ENCODE data around the gene TENM4.

The TENM4 gene

DNA sequence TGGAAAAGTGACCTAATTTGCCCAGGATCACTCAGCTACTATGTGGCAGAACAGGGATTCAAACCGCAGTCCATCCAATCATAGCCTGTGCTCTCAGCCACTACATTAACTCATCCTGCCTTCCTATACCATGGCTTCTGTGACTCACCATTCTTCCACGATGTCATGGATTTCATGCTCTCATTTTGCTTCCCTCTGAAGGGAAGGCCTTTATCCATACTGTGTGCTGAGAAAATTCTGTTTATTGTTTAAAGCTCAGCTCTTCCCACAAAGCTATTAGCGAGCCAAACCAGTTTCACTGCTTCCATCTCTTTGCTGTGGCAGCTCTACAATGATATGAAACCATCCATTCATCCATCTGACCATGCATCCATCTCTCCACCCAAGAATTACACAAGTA lies 289.9 kb downstream of the TENM4 start:
- H3K36me3 ChIP-seq (ENCODE audit: control insufficient read depth in 2 of 2, insufficient read depth in 1 of 2, low read length in 2 of 2), result no peaks in the 10 kb centered on the region
- no peaks in the 10 kb centered on the region for H3K9me3 ChIP-seq (ENCODE audit: control insufficient read depth, insufficient read depth, low read depth, low read length)
- POLR2A ChIA-PET, result no interaction called here
- CTCF ChIA-PET, result no interaction called here
- no peak for TF ChIP-seq ZNF354C (tag by site-specific recombination; IDR thresholded peaks at IDR 0.05; ENCODE audit: borderline replicate concordance, low read depth)
- no peak overlapping the region for H3K27ac ChIP-seq (ENCODE audit: extremely low read depth, low read depth, low read length)
- no peak overlapping the region for H3K4me3 ChIP-seq (ENCODE audit: low read depth, low read length)
- no peaks in the 10 kb centered on the region for H3K4me1 ChIP-seq (ENCODE audit: control insufficient read depth, insufficient read depth, low read length)

DNA sequence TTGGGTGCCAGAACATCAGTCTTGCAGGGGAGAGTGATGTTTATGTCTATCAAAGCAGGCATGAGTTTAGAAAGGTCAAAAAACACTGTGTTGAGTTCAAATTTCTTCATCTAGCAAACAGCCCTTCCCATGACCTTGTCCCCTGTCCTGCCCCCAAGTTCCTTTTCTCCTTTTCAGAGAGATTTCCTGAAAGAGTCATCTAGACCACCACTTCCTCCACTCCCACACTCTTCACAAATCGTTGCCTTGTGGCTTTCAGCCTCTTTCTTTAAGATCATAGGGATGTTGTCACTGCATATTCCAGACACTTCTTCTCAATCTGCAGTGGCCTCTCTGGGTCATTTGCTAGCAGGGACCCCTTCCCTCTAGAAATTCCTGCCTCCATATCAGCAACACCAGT lies 290.5 kb downstream of the TENM4 start:
- ChIA-PET CTCF (no interaction called here), POLR2A (no interaction called here)
- no peaks in the 10 kb centered on the region for H3K9me3 ChIP-seq (ENCODE audit: control insufficient read depth, insufficient read depth, low read depth, low read length)
- H3K4me3 ChIP-seq (ENCODE audit: low read depth, low read length), result no peak overlapping the region
- TF ChIP-seq, protein P1, sequence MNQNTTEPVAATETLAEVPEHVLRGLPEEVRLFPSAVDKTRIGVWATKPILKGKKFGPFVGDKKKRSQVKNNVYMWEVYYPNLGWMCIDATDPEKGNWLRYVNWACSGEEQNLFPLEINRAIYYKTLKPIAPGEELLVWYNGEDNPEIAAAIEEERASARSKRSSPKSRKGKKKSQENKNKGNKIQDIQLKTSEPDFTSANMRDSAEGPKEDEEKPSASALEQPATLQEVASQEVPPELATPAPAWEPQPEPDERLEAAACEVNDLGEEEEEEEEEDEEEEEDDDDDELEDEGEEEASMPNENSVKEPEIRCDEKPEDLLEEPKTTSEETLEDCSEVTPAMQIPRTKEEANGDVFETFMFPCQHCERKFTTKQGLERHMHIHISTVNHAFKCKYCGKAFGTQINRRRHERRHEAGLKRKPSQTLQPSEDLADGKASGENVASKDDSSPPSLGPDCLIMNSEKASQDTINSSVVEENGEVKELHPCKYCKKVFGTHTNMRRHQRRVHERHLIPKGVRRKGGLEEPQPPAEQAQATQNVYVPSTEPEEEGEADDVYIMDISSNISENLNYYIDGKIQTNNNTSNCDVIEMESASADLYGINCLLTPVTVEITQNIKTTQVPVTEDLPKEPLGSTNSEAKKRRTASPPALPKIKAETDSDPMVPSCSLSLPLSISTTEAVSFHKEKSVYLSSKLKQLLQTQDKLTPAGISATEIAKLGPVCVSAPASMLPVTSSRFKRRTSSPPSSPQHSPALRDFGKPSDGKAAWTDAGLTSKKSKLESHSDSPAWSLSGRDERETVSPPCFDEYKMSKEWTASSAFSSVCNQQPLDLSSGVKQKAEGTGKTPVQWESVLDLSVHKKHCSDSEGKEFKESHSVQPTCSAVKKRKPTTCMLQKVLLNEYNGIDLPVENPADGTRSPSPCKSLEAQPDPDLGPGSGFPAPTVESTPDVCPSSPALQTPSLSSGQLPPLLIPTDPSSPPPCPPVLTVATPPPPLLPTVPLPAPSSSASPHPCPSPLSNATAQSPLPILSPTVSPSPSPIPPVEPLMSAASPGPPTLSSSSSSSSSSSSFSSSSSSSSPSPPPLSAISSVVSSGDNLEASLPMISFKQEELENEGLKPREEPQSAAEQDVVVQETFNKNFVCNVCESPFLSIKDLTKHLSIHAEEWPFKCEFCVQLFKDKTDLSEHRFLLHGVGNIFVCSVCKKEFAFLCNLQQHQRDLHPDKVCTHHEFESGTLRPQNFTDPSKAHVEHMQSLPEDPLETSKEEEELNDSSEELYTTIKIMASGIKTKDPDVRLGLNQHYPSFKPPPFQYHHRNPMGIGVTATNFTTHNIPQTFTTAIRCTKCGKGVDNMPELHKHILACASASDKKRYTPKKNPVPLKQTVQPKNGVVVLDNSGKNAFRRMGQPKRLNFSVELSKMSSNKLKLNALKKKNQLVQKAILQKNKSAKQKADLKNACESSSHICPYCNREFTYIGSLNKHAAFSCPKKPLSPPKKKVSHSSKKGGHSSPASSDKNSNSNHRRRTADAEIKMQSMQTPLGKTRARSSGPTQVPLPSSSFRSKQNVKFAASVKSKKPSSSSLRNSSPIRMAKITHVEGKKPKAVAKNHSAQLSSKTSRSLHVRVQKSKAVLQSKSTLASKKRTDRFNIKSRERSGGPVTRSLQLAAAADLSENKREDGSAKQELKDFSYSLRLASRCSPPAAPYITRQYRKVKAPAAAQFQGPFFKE (tag by site-specific recombination; IDR thresholded peaks at IDR 0.05; ENCODE audit: borderline replicate concordance), result no peak
- no peak for TF ChIP-seq HOXC10 (CRISPR knock-in tag; IDR thresholded peaks at IDR 0.05)
- TF ChIP-seq TCF7L2 (IDR thresholded peaks at IDR 0.05; ENCODE audit: borderline replicate concordance, low read depth, low read length), result no peak
- TF ChIP-seq, protein P2, sequence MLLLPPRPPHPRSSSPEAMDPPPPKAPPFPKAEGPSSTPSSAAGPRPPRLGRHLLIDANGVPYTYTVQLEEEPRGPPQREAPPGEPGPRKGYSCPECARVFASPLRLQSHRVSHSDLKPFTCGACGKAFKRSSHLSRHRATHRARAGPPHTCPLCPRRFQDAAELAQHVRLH (tag by site-specific recombination; IDR thresholded peaks at IDR 0.05), result no peak
- no peak for TF ChIP-seq ZNF335 (tag by site-specific recombination; conservative IDR thresholded peaks at IDR 0.05)
- no peak for TF ChIP-seq ZNF174 (tag by site-specific recombination; IDR thresholded peaks at IDR 0.05)
- TF ChIP-seq, protein P3, sequence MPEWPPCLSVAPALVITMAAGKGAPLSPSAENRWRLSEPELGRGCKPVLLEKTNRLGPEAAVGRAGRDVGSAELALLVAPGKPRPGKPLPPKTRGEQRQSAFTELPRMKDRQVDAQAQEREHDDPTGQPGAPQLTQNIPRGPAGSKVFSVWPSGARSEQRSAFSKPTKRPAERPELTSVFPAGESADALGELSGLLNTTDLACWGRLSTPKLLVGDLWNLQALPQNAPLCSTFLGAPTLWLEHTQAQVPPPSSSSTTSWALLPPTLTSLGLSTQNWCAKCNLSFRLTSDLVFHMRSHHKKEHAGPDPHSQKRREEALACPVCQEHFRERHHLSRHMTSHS (tag by site-specific recombination; IDR thresholded peaks at IDR 0.05), result no peak
- TF ChIP-seq, protein P4, sequence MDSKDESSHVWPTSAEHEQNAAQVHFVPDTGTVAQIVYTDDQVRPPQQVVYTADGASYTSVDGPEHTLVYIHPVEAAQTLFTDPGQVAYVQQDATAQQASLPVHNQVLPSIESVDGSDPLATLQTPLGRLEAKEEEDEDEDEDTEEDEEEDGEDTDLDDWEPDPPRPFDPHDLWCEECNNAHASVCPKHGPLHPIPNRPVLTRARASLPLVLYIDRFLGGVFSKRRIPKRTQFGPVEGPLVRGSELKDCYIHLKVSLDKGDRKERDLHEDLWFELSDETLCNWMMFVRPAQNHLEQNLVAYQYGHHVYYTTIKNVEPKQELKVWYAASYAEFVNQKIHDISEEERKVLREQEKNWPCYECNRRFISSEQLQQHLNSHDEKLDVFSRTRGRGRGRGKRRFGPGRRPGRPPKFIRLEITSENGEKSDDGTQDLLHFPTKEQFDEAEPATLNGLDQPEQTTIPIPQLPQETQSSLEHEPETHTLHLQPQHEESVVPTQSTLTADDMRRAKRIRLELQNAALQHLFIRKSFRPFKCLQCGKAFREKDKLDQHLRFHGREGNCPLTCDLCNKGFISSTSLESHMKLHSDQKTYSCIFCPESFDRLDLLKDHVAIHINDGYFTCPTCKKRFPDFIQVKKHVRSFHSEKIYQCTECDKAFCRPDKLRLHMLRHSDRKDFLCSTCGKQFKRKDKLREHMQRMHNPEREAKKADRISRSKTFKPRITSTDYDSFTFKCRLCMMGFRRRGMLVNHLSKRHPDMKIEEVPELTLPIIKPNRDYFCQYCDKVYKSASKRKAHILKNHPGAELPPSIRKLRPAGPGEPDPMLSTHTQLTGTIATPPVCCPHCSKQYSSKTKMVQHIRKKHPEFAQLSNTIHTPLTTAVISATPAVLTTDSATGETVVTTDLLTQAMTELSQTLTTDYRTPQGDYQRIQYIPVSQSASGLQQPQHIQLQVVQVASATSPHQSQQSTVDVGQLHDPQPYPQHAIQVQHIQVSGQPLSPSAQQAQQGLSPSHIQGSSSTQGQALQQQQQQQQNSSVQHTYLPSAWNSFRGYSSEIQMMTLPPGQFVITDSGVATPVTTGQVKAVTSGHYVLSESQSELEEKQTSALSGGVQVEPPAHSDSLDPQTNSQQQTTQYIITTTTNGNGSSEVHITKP (tag by site-specific recombination; IDR thresholded peaks at IDR 0.05), result no peak
- no peak for TF ChIP-seq ZNF324 (tag by site-specific recombination; IDR thresholded peaks at IDR 0.05)
- no peaks in the 10 kb centered on the region for H3K36me3 ChIP-seq (ENCODE audit: control insufficient read depth in 2 of 2, insufficient read depth in 1 of 2, low read length in 2 of 2)
- no peak overlapping the region for H3K27ac ChIP-seq (ENCODE audit: extremely low read depth, low read depth, low read length)
- no peaks in the 10 kb centered on the region for H3K4me1 ChIP-seq (ENCODE audit: control insufficient read depth, insufficient read depth, low read length)

DNA sequence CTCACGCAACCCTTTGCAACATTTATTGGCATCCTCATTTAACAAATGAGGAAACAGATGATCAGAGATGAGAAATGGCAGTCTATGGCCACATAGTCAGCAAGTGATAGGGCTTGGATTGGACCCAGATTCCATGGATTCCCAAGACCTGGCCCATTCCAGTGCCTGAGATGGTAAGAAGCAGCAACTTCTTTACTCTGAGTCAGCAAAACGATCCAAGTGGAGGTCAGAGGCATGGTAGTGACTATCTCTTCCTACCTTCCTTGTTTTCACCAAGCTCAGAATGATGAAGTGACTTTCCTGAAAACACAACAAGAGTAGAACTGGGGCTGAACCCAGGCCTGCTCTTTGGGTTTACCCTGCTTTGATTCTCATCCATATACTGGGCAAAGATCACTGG lies 293.1 kb downstream of the TENM4 start:
- Histone ChIP-seq H3K4me1 (ENCODE audit: control insufficient read depth, insufficient read depth, low read length) (no peaks in the 10 kb centered on the region), H3K36me3 (ENCODE audit: control insufficient read depth in 2 of 2, insufficient read depth in 1 of 2, low read length in 2 of 2) (no peaks in the 10 kb centered on the region), H3K27ac (ENCODE audit: extremely low read depth, low read depth, low read length) (no peak overlapping the region), H3K9me3 (ENCODE audit: control insufficient read depth, insufficient read depth, low read depth, low read length) (no peaks in the 10 kb centered on the region), H3K4me3 (ENCODE audit: low read depth, low read length) (no peak overlapping the region)
- CTCF ChIA-PET, result interaction anchor here (0.7 kb wide), 1 partner anchor 37 kb away, joined by 3 read pairs; no protein-coding TSS in a partner anchor
- POLR2A ChIA-PET, result no interaction called here
- TF ChIP-seq ZSCAN5A (tag by site-specific recombination; IDR thresholded peaks at IDR 0.05) (no peak), ZNF654 (tag by site-specific recombination; IDR thresholded peaks at IDR 0.05; ENCODE audit: low read depth) (no peak)
- TF ChIP-seq, protein P1 (tag by site-specific recombination; IDR thresholded peaks at IDR 0.05; ENCODE audit: borderline replicate concordance), result no peak
